Pulmonary artery endothelial cell (primary cell): ENCODE results near the gene HRH4. TPM values are rescaled to one million over a fixed set of nuclear protein-coding genes. Genes with fewer than 3 reads are reported as not detected.
A peak's percentile ranks its signal among the peaks of the same experiment; 100 is the strongest.

Experiments
- DNase-seq: peaks from one replicate; pipeline ENCODE4 v3.0.0-alpha.2; 2011; ENCODE audit warnings: low read depth, low spot score
- total RNA-seq: library from RNA; depleted of rRNA; stranded (reverse); fragments of >200 nt; gene quantifications from 2 replicates; pipeline ENCODE4 v1.2.3, GENCODE V29; 2014

The HRH4 gene, protein sequence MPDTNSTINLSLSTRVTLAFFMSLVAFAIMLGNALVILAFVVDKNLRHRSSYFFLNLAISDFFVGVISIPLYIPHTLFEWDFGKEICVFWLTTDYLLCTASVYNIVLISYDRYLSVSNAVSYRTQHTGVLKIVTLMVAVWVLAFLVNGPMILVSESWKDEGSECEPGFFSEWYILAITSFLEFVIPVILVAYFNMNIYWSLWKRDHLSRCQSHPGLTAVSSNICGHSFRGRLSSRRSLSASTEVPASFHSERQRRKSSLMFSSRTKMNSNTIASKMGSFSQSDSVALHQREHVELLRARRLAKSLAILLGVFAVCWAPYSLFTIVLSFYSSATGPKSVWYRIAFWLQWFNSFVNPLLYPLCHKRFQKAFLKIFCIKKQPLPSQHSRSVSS
- 0.07 TPM in 1 of 2 replicates, not detected in the other for total RNA-seq

DNA sequence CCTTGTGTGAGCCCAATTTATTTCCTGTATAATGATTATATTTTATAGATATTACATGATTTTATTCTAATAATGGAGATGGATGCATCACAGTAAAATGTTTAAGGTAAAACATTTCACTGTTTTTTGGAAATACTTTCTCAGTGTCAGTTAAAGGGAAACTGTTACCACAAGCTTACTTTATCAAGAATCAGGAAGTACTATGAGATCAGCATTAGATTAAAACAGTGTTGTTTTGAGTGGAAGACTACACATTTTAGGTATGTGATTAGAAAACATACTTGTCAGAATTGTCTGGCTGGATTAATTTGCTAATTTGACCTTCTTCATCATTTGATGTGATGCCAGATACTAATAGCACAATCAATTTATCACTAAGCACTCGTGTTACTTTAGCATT is at the start of gene HRH4:
Gene HRH4 (plus strand): TSS at position 250 of the 400 bp plus-strand sequence. CDS start 92 bp downstream, at position 342.
- no peak for DNase-seq

DNA sequence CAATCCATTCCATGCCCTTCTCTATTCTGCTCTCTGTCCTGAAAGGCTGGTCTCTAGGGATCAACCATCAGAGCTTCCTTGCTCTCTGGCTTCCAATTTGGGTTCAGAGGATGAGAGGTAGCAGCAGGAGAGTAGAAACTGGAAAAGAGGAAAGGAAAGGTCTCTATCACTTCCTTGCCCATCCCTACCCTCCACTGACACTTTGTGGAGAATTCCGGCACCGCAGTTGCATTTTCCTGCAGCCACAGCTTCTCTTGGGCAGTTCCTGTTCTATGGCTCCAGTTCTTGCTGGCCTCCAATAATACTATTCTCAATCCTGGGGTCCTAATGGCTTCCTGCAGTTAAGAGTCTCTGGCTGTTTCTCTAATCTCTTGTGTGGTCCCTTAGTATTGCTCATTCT is 47.3 kb upstream of the HRH4 start:
- no peak for DNase-seq

DNA sequence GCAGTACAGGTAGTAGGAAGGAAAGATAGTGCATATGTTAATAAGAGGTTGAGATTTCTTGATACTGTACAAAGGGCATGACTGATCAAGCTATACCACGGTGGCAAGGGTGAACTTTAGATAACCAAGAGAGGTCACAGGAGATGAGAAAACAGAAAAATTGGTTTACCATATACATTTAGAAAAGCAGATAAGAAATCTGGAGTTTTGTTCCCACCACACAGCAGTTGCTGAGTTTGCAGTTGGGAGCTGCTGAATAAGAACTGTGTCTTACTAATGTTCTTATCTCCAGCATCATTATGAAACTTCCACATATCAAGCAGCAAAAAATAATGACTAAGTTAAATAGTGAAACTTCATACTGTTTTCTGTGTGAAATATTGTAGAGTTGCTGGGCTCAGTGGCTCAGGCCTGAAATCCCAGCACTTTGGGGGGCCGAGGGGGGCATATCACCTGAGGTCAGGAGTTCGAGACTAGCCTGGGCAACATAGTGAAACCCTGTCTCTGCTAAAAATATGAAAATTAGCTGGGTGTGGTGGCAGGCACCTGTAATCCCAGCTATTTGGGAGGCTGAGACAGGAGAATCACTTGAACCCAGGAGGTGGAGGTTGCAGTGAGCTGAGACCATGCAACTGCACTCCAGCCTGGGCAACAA is 46.0 kb upstream of the HRH4 start:
- DNase-seq = no peak

DNA sequence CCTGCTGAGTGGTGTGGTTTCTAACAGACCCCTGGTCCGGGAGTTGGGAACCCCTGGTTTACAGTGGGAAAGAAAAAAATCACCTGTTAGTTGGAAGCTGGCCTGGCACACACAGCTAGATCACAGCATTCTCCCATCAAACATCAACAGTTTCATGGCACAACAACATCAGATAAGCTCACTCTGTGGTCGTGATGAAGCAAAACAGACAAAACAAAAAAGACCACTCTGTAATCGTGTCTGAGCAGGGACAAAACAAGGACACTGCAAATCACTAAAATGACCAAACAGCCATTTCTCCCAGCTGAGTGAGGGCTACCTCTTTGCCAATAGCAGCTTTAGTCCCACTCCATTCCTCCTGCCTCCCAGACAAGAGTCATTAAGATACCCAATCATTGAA is 43.0 kb upstream of the HRH4 start:
- DNase-seq = no peak

DNA sequence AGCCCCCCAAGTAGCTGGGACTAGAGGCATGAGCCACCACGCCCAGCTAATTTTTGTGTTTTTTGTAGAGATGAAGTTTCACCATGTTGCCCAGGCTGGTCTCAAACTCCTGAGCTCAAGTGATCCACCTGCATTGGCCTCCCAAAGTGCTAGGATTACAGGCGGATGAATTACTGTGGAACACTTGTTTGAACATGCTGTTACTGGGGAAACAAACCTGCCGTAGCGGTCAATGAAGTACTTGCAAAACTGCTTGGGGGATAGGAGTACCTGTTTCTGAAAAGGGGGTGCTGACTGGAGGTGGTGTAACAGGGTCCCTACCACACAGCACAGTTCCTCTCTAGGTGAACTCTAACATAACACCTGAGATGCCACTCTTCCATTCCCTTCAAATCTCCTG is 39.9 kb upstream of the HRH4 start:
- no peak for DNase-seq

DNA sequence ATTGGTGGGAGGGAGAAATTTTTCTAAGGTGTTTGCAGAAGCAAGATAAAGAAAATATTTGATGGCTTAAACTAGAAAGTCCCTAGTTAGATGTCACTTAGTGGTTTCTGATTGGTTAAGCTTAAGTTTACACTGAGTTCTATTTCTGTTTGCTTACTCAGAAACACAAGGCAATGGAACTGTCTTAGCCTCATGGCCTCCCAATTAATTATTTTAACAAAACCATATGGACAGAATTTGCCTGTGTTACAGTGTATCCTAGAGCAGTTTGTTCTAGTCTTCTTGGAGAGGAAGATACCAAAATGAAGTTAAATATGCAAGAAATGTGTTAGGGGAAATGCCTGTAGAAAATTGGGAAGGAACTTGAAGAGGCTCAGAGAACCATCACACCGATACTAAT is 38.6 kb upstream of the HRH4 start:
- DNase-seq = no peak

DNA sequence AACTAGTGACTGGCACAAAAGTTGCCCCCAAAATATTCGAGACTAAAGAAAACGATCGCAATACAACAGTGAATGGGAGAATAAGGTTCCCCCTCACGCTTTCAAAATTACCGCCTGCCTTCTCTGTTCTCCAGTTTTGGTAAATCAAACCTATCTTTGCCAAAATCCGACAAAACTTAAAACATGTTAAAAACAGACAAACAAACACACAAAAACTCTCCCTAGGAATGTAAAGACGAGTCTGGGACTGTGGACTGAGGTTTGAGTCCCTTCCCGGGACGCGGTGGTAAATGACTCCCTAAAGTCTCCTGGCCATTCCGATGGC is 34.4 kb upstream of the HRH4 start:
- DNase-seq = no peak

DNA sequence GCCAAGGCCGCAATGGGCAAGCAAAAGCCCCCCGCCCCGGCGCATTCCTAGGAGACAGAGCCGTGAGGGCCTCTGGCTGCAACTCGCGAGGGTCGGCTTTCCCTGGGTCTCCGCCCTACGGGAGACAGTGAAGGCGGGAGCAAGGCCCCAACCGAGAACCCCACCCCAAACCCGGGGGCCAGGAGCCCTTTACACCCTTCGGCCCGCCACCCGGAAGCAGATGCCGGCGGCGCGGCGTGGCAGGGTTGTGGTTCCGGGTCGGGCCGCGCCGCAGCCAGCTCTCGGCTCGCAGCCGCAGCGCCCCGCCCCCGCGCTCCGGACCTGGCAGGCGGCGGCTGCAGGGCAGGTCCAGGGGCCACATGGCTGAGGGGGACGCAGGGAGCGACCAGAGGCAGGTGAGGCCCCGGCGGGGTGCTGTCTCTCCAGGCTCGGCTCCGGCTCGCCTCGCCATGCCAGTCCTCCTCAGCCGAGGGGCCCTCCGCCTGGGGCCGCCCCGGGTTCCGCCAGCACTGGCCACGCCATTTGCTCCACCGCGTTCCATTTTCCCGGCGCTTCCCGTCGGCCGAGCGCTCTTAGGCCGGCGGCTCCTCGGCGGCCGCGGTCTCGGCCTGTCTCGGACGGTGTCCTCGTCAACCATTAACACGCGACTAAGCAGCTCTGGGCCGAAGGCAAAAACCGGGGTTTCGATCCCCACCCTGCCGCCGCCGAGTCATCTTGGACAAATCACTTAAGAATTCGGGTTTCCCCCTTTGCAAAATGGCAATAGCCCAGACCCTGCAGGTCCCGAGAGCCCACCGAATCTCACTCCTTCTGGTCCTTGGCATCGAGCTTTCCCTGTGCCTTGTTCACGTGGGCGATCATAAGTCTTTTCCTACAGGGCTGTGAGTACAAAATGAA is 33.8 kb upstream of the HRH4 start, which contains the start of gene IMPACT:
Gene IMPACT (plus strand): TSS at position 273 of the 897 bp plus-strand sequence. CDS start 87 bp downstream, at position 360.
- DNase-seq = peak; percentile 43

DNA sequence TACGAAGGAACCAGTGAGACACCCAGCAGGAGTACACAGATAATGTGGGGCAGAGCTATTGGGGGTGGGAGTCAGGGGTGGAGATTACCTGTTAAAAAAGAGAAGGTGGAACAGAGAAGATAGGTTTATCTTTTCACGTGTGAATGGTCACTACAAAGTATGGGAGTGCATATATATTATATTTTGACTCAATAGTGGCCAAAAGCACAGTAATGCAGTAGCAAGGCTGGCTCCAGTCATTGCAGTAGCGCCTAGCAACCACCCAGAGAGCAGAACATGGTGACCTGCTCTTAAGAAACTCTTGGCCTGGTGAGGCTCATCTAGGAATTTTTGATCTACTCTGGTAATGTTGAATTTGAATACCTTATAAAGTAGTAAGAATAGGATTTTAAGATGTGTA is 33.0 kb upstream of the HRH4 start:
- DNase-seq = no peak

DNA sequence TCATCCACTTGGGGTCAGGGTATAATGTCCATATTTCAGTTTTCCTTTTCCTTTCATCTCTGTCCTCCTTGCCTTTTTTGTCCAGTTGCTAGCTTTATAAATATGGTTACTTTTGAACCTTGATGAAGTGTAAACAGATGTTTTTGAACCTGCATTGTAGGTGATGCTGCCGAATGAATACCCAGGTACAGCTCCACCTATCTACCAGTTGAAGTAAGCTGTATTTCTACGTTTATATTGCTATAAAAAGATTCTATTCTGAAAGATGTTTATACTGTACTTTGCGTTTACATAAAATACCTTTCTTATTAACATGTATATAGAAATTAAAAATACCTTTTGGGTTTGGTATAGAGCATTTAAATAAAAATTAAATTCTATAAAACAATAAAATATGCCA is 31.7 kb upstream of the HRH4 start:
- no peak for DNase-seq

DNA sequence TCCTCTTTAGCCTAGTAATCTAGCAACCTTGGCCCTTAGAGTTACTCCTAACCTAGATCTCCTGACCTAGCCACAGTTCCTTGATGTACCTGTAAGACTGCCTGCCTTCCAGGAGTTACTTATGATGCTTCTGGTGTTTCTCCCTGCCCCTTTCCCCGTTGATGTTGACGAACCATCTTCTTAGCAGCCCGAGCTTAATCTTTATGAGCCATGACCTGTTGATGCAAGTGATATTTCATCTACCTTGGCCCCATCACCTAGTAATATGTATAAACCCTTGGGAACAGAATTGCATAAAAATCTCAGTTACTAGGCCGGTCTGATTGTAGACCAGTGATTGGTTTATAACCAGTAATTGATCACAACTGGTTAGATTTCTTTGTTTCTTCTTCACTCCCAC is 31.2 kb upstream of the HRH4 start:
- DNase-seq = no peak

DNA sequence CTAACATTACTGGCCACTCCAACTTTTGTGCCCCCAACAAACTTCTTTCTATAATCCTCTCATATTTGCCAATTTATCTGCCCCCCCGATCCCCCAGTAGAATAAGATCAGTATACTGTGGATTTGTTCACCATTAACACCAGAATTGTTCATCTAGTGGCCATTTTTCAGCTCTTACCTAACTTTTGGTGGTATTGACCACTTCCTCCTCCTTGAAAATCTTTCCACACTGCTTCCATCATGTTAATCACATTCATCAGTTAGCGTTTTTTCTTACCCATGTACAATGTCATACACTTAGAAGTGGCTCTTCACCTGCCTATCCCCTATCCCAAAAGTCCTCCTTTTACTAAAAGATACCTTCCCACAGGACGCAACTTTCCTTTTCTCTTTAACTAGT is 27.8 kb upstream of the HRH4 start:
- DNase-seq = no peak

DNA sequence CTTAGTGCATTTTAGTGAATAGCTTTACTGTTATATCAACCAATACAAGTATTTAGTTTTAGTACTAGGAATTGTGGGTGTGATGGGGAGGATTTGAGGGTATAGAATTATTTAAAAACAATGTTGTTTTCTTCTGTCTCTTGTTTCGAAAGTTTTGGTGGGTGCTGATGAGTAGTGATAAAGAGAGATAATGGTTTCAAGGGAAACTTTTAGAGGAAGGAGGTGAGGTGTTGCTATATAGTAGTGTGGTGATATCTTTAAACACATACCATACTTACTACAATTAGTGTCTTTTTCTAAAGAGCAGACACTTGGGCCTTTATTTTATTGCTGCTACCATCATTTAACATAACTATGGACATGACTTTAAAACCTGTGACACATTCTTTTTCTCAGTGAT is 23.5 kb upstream of the HRH4 start:
- DNase-seq = no peak

DNA sequence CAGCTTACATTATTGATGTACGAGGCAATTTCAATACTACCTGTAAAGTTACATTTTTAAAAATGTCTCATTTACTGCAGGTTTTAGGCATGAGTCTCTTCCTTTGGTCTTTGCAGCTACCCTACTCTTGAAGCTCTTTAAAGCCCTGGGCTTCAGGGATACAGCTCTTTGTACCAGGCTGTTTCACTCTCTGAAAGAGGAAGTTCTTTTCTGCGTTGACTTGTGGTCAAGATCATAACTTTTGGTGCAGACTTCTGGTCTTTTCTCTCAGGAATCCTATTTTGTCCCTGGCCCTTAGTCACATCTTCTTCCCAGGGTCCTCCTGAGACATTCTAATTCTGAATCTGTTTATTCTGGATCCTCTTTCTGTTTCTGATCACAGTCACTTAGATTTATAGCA is 16.6 kb upstream of the HRH4 start:
- no peak for DNase-seq

DNA sequence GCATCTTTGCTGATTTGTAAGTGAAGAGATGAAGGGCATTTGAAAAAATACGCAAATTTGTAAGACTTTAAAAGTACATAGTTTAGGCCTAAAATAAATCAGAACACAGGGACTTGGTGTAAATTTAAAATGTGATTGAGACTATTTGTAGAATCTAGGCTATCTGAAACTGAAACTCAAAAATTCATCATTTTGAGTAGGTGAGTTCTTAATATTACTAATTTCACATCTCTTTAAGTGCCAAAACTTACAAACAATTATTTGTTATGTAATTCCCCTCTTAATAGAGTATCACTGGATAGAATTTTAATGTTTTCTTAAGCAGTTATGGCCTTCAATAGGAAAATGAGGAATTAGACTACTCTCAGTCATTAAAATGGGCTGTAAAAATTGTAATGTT is 14.0 kb upstream of the HRH4 start:
- no peak for DNase-seq

DNA sequence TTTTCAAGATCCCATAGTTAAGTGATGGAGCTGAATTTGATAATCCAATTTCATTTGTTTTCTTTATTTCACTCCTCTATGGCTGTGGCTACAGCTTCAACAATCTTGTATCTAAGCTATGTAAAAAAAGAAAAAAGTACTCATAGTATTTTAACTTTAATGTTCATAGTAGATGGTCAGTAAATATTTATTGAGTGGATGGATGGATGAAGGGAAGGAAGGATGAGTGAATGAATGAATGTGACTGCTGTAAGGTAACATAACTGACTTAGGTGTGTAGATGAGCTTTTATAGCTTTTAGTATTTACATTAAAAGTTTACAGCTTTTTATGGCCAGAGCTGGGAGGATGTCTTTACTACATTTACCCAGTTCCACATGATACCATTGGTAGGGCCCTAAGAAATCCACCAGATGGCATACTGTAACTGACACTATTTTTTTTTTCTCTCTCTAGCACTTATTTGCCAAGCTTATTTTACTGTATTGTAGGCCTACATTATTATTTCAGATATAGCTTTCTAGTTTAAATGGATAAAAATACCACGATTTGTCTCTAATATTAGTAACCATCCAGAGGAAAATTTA is 13.4 kb upstream of the HRH4 start:
- DNase-seq = no peak

DNA sequence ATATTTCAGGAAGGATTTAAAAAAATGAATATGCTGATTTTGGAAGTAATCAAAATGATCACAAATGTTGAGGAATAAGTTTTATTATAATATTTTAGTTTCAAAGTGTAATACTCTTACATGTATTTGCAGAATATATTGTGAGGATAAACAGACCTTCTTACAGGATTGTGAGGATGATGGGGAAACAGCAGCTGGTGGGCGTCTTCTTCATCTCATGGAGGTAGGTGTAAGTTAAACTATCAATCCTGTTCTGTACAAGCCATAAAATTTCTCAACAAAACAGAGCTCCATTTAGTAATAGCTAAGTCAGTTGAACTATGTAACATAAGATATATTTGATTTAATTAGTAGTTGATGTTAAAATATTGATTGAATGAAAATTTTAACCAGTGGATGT is 12.5 kb upstream of the HRH4 start:
- DNase-seq = no peak

DNA sequence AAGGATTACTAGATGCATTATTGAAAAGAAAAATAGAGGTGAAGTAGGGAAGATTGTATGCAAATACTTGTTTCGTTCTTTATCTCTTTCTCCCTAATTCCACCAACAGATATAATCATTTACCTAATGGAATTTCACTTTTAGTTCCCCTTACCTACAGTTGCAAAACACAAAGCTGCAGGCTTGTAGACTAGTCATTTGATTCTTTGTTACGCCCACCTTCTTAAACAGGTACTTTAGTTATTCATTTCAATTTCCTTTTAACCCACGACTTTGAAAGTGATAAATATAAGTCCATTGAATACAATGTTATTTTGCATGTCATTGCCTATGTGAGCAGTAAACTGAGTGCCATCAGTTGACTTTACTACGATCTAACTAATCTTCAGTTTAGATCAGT is 3.9 kb upstream of the HRH4 start:
- DNase-seq = no peak

DNA sequence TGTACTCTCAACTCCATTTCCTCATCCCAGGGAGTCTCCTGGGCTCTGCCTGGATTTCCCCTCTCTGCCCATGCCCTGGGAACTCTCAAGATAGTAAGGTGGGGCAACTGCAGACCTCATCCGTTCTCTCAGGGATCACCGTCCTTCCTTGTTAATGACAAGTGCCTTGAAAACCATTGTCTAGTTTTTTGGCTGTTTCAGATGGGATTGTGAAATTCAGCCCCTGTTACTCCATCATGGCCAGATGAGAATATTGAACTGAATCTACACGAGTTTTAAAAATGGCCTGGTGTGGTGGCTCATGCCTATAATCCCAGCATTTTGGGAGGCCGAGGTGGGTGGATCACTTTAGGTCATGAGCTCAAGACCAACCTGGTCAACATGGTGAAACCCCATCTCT is 665 bp upstream of the HRH4 start:
- no peak for DNase-seq

DNA sequence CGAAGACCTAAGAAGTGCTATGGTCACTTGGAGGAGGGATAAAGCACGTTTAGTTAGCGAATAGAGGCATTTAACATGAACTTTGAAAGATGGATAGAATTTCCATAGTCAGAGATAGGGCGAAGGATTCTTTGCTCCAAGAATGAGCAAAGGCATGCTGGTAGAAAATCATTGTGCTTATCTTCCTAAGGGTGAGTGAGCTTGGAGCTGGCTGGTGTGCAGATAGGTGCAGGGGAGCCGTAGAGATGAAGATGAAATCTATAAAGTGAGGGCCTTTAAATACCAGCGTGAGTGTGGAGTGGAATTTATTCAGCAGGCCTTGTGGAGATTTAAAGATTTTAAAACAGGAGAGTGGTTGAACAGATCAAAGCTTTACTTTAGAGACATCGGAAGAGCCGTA is 1.6 kb downstream of the HRH4 start:
- no peak for DNase-seq

DNA sequence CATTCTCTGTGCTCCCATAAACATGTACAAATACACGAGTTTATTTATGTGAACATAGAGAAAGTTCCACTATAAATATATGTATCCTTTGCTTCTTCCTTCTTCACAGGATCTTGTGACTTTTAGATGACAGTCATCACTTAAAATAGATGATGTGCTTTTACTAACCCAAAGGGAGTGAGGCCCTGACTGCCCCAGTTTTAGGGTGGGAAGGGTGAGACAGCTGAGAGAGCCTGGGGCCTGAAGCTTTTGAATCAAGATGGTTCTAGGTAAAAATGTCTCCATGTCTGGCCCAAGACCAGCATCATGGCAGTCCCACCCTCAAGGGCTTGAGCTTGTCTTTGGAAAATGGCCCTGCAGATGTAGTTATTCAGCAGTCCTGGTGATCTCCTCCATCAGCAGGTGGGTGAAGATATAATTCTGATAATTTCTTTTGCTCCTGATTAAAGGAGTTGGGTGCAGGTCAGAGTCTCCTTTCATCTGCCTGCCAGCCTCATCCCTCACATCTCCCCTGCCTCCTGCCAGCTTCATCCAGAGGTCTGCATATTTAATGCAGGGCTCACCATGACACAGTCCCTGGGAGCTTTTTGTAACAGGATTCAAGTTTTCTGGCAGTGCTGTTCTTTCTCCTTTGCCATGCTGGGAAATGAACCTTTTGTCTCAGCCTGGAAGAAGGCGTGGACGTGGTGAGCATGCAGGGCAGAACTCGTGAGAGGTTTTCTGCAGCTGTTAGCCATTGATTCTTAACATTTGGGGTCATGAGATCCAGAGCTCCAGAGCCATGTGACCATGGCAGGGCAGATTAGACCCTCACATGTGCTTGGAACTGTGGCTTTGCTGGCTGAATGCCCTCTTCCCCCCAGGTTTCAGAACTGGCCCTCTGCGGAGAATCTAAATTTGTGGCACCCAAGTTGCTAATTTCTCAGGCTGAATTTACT is 2.7 kb downstream of the HRH4 start:
- no peak for DNase-seq
